Measurements from ENCODE around the gene TTLL11. TPM values are rescaled to one million over a fixed set of nuclear protein-coding genes. Genes with fewer than 3 reads are reported as not detected.

The TTLL11 gene
- total RNA-seq, 1 experiment from 2014 or later, result 1.5 TPM

DNA sequence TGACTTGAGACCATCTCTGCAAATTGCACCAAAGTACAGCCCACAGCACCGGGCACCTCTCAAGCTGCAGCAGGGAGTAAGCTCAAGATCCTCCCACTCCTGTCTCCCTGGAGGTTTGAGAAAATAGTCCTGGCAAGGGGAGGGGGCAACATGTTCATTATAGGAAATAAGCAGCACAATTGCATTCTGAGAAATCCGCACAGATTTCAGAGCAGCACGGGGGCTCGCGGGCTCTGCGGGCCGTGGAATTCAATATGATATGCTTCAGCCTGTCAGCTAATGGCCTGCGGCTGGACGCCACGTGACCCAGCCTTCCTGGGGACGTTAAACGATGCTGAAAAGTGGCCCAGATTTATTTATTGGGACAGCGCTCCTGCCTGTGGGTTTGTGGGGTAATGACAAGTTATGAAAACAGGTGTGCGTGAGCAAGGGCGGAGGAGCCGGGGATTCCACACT, 285.3 kb downstream of the TTLL11 start:
- no peak overlapping the region for H3K9ac ChIP-seq (ENCODE audit: extremely low read depth, insufficient read length, low read length)
- H3K27me3 ChIP-seq (ENCODE audit: insufficient read depth, low read length), result no peaks in the 10 kb centered on the region
- no peaks in the 10 kb centered on the region for H3K23me2 ChIP-seq (ENCODE audit: insufficient read length, low read depth, low read length, poor library complexity, severe bottlenecking)
- Mint-ChIP-seq H3K9me3 (peaks cover 10 to 11% of the 10 kb centered on the region in 2 experiments), H3K36me3 (ENCODE audit: insufficient read depth in 1 of 3, low read depth in 3 of 3) (peaks cover 0 to 11% (median 7%) of the 10 kb centered on the region in 3 experiments; a peak in 3 of 7 replicates), H3K4me1 (peaks cover 10 to 13% of the 10 kb centered on the region in 2 experiments), H3K27ac (no peak overlapping the region), H3K4me3 (no peak overlapping the region), H3K27me3 (ENCODE audit: low read depth) (no peaks in the 10 kb centered on the region; the same call in 1 of the 2 replicates)
- H3K18ac ChIP-seq (ENCODE audit: insufficient read length, low read depth, low read length), result no peak overlapping the region
- no peaks in the 10 kb centered on the region for H3K79me1 ChIP-seq (ENCODE audit: insufficient read depth, low read depth, low read length, poor library complexity, severe bottlenecking)
- H3K4me2 ChIP-seq (ENCODE audit: insufficient read depth, insufficient read length, low read length), result no peak overlapping the region
- H3K27ac ChIP-seq (ENCODE audit: insufficient read length, low read depth, low read length), result no peak overlapping the region
- no peak for DNase-seq
- no peak overlapping the region for H2BK20ac ChIP-seq (ENCODE audit: low read depth, low read length, poor library complexity, severe bottlenecking)
- H4K8ac ChIP-seq (replicated peaks; ENCODE audit: insufficient read length, low read depth, low read length), result no peak overlapping the region
- H3T11ph ChIP-seq (ENCODE audit: low read length), result no peak overlapping the region
- no peaks in the 10 kb centered on the region for H3K79me2 ChIP-seq (ENCODE audit: insufficient read depth, low read length)
- H2BK12ac ChIP-seq (ENCODE audit: insufficient read length, low read depth, low read length), result no peak overlapping the region
- H2BK15ac ChIP-seq (ENCODE audit: low read depth, low read length), result no peak overlapping the region
- no peak overlapping the region for H4K5ac ChIP-seq (ENCODE audit: insufficient read length, low read depth, low read length)
- H2AK5ac ChIP-seq (ENCODE audit: insufficient read length, low read length), result no peak overlapping the region
- no peak overlapping the region for H2BK5ac ChIP-seq (ENCODE audit: insufficient read length, low read length)
- H3K14ac ChIP-seq (ENCODE audit: insufficient read depth, low read length), result no peak overlapping the region
- no peaks in the 10 kb centered on the region for H3K4me1 ChIP-seq (ENCODE audit: insufficient read depth, low read length)
- TF ChIP-seq, protein P1, sequence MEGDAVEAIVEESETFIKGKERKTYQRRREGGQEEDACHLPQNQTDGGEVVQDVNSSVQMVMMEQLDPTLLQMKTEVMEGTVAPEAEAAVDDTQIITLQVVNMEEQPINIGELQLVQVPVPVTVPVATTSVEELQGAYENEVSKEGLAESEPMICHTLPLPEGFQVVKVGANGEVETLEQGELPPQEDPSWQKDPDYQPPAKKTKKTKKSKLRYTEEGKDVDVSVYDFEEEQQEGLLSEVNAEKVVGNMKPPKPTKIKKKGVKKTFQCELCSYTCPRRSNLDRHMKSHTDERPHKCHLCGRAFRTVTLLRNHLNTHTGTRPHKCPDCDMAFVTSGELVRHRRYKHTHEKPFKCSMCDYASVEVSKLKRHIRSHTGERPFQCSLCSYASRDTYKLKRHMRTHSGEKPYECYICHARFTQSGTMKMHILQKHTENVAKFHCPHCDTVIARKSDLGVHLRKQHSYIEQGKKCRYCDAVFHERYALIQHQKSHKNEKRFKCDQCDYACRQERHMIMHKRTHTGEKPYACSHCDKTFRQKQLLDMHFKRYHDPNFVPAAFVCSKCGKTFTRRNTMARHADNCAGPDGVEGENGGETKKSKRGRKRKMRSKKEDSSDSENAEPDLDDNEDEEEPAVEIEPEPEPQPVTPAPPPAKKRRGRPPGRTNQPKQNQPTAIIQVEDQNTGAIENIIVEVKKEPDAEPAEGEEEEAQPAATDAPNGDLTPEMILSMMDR (conservative IDR thresholded peaks at IDR 0.05), result no peak
- no peak overlapping the region for H3K4ac ChIP-seq (ENCODE audit: low read depth, low read length)
- H3K9me3 ChIP-seq (ENCODE audit: control insufficient read depth, low read depth, low read length), result no peaks in the 10 kb centered on the region
- WGBS (ENCODE audit: extremely low coverage, insufficient read length, low lambda C conversion rate), result no CpG with 5 or more reads among the region's 16 CpGs
- H2BK120ac ChIP-seq (ENCODE audit: low read depth, low read length, poor library complexity, severe bottlenecking), result no peak overlapping the region
- H4K20me1 ChIP-seq (ENCODE audit: control insufficient read depth, insufficient read depth, insufficient read length), result no peaks in the 10 kb centered on the region
- H3K23ac ChIP-seq (ENCODE audit: insufficient read length, low read depth, low read length), result no peak overlapping the region
- no peak overlapping the region for H4K91ac ChIP-seq (ENCODE audit: insufficient read length, low read depth, low read length)
- H3K56ac ChIP-seq (ENCODE audit: insufficient read length, low read depth, low read length), result no peak overlapping the region
- no peak overlapping the region for H2AFZ ChIP-seq (ENCODE audit: low read length)

Measured in H9 (cell line).